GM23338 (cell line): ENCODE results near the gene PAF1. TPM values are rescaled to one million over a fixed set of nuclear protein-coding genes. Genes with fewer than 3 reads are reported as not detected.
A peak's percentile ranks its signal among the peaks of the same experiment; 100 is the strongest.

Experiments
- ATAC-seq: fragments of 200-7000 bp; cut with Tn5 transposase; 3 replicates; pipeline ENCODE4 v1.9.1; 2020
- DNase-seq: peaks from one replicate; pipeline ENCODE4 v3.0.0-alpha.2; 2015; ENCODE audit warnings: low spot score
- H2AFZ ChIP-seq: fragments of 200-600 bp; sonication (generic); 2 replicates; pipeline ENCODE4 v1.8.0; 2016; ENCODE audit warnings: antibody characterized with exemption, mild to moderate bottlenecking, moderate library complexity
- H3F3A ChIP-seq: fragments of 200-600 bp; sonication (generic); replicated peaks from 2 replicates; pipeline ENCODE4 v1.8.0; 2017; ENCODE audit warnings: antibody characterized with exemption, mixed run types, low read depth
- H3K27ac ChIP-seq: fragments of 200-600 bp; sonication (generic); 2 replicates; pipeline ENCODE4 v1.6.1; 2016; ENCODE audit warnings: low read depth
- H3K27me3 ChIP-seq: fragments of 200-600 bp; sonication (generic); 2 replicates; pipeline ENCODE4 v1.8.0; 2016; ENCODE audit warnings: mild to moderate bottlenecking, mixed run types, moderate library complexity; ENCODE audit not compliant: insufficient read depth
- H3K36me3 ChIP-seq: fragments of 200-600 bp; sonication (generic); 2 replicates; pipeline ENCODE4 v1.8.0; 2016; ENCODE audit warnings: mild to moderate bottlenecking; ENCODE audit not compliant: insufficient read depth
- H3K4me1 ChIP-seq: fragments of 200-600 bp; sonication (generic); 2 replicates; pipeline ENCODE4 v1.8.0; 2016; ENCODE audit warnings: mild to moderate bottlenecking, moderate library complexity; ENCODE audit not compliant: insufficient read depth
- H3K4me2 ChIP-seq: fragments of 200-600 bp; sonication (generic); 2 replicates; pipeline ENCODE4 v1.7.1; 2017; ENCODE audit warnings: mixed run types
- H3K4me3 ChIP-seq: fragments of 200-600 bp; sonication (generic); 2 replicates; pipeline ENCODE4 v1.6.1; 2016; ENCODE audit warnings: mixed run types
- H3K79me2 ChIP-seq: fragments of 200-600 bp; sonication (generic); replicated peaks from 2 replicates; pipeline ENCODE4 v1.8.0; 2017; ENCODE audit warnings: mild to moderate bottlenecking; ENCODE audit not compliant: insufficient read depth
- H3K9me2 ChIP-seq: fragments of 200-600 bp; sonication (generic); 2 replicates; pipeline ENCODE4 v1.8.0; 2017; ENCODE audit not compliant: insufficient read depth
- H4K20me1 ChIP-seq: fragments of 200-600 bp; sonication (generic); replicated peaks from 2 replicates; pipeline ENCODE4 v1.8.0; 2017; ENCODE audit warnings: mild to moderate bottlenecking; ENCODE audit not compliant: insufficient read depth
- H3K27ac Mint-ChIP-seq: 2 replicates; pipeline ENCODE4 v1.8.0; 2020; ENCODE audit warnings: inconsistent platforms, mild to moderate bottlenecking, moderate library complexity, mixed read lengths
- H3K27me3 Mint-ChIP-seq: 3 replicates; pipeline ENCODE4 v1.8.0; 2022; ENCODE audit warnings: low read depth, mild to moderate bottlenecking, moderate library complexity, mixed read lengths, inconsistent platforms; ENCODE audit not compliant: insufficient read depth, poor library complexity
- H3K36me3 Mint-ChIP-seq: 3 replicates; pipeline ENCODE4 v1.8.0; 2021; ENCODE audit warnings: low read depth, mild to moderate bottlenecking, inconsistent platforms, moderate library complexity, mixed read lengths
- H3K4me1 Mint-ChIP-seq: 3 replicates; pipeline ENCODE4 v1.8.0; 2020; ENCODE audit warnings: mild to moderate bottlenecking, inconsistent platforms, mixed read lengths
- H3K4me3 Mint-ChIP-seq: 3 replicates; pipeline ENCODE4 v1.8.0; 2021; ENCODE audit warnings: moderate library complexity, mild to moderate bottlenecking, inconsistent platforms, mixed read lengths
- H3K9me3 Mint-ChIP-seq: 3 replicates; pipeline ENCODE4 v1.8.0; 2020; ENCODE audit warnings: moderate library complexity, mild to moderate bottlenecking, inconsistent platforms, mixed read lengths
- CREB1 ChIP-seq: fragments of 250-450 bp; sonication (Bioruptor Pico); IDR thresholded peaks from 2 replicates; pipeline ENCODE4 v1.5.0; 2020; ENCODE audit warnings: low read depth, mild to moderate bottlenecking, moderate library complexity
- CTCF ChIP-seq, 2 experiments: fragments of 200-600 bp in 1 of 2; sonication (generic) in 1 of 2; conservative IDR thresholded peaks; 2 replicates each; pipeline versions ENCODE4 v1.5.1 to v1.6.1; 2016 to 2017; ENCODE audit warnings: antibody characterized with exemption in 2 of 2, low read depth in 2 of 2, mild to moderate bottlenecking in 2 of 2, moderate library complexity in 1 of 2
- EZH2 ChIP-seq: fragments of 200-600 bp; sonication (generic); IDR thresholded peaks from one replicate; pipeline ENCODE4 v1.8.0; 2017; ENCODE audit warnings: antibody characterized with exemption, mild to moderate bottlenecking, low read depth; ENCODE audit not compliant: unreplicated experiment
- EZH2phosphoT487 ChIP-seq: fragments of 200-600 bp; sonication (generic); IDR thresholded peaks from one replicate; pipeline ENCODE4 v1.8.1; 2018; ENCODE audit warnings: antibody characterized with exemption; ENCODE audit not compliant: unreplicated experiment
- JUNB ChIP-seq: IDR thresholded peaks from one replicate; pipeline ENCODE4 v1.6.1; 2016; ENCODE audit warnings: antibody characterized with exemption; ENCODE audit not compliant: unreplicated experiment
- NANOG ChIP-seq: IDR thresholded peaks from 2 replicates; pipeline ENCODE4 v1.6.1; 2016; ENCODE audit warnings: antibody characterized with exemption, borderline replicate concordance
- POLR2AphosphoS5 ChIP-seq: IDR thresholded peaks from 2 replicates; pipeline ENCODE4 v1.6.1; 2016; ENCODE audit warnings: antibody characterized with exemption, low read depth
- STAT1 ChIP-seq: IDR thresholded peaks from one replicate; pipeline ENCODE4 v1.6.1; 2016; ENCODE audit warnings: antibody characterized with exemption; ENCODE audit not compliant: unreplicated experiment
- ZNF114 ChIP-seq: fragments of 250-450 bp; sonication (Bioruptor Pico); IDR thresholded peaks from 2 replicates; pipeline ENCODE4 v1.5.0; 2020; ENCODE audit warnings: mild to moderate bottlenecking, moderate library complexity
- ZNF331 ChIP-seq: fragments of 250-450 bp; sonication (Bioruptor Pico); IDR thresholded peaks from 2 replicates; pipeline ENCODE4 v1.5.0; 2020; ENCODE audit warnings: low read depth, mild to moderate bottlenecking, moderate library complexity
- ZNF462 ChIP-seq: fragments of 250-450 bp; sonication (Bioruptor Pico); IDR thresholded peaks from 2 replicates; pipeline ENCODE4 v1.5.0; 2020; ENCODE audit warnings: mild to moderate bottlenecking, moderate library complexity
- polyA plus RNA-seq: library from polyadenylated mRNA; unstranded; fragments of >200 nt; fragmentation: Nextera tagmentation; extraction: Ambion mirVana; gene quantifications from 2 replicates; pipeline ENCODE4 v1.2.1, GENCODE V29; 2016
- total RNA-seq: library from RNA; depleted of rRNA; stranded (reverse); fragments of >200 nt; shearing (Covaris generic); gene quantifications from 2 replicates; pipeline ENCODE4 v1.2.3, GENCODE V29; 2014
- TF ChIP-seq, protein P1 (sequence below): IDR thresholded peaks from 2 replicates; pipeline ENCODE4 v1.6.1; 2016; ENCODE audit warnings: antibody characterized with exemption
- TF ChIP-seq, protein P2 (sequence below): IDR thresholded peaks from one replicate; pipeline ENCODE4 v1.6.1; 2018; ENCODE audit warnings: antibody characterized with exemption; ENCODE audit not compliant: unreplicated experiment

The PAF1 gene
- total and polyA plus RNA-seq, 2 experiments from 2014 or later: 22.1 to 47.3 TPM

DNA sequence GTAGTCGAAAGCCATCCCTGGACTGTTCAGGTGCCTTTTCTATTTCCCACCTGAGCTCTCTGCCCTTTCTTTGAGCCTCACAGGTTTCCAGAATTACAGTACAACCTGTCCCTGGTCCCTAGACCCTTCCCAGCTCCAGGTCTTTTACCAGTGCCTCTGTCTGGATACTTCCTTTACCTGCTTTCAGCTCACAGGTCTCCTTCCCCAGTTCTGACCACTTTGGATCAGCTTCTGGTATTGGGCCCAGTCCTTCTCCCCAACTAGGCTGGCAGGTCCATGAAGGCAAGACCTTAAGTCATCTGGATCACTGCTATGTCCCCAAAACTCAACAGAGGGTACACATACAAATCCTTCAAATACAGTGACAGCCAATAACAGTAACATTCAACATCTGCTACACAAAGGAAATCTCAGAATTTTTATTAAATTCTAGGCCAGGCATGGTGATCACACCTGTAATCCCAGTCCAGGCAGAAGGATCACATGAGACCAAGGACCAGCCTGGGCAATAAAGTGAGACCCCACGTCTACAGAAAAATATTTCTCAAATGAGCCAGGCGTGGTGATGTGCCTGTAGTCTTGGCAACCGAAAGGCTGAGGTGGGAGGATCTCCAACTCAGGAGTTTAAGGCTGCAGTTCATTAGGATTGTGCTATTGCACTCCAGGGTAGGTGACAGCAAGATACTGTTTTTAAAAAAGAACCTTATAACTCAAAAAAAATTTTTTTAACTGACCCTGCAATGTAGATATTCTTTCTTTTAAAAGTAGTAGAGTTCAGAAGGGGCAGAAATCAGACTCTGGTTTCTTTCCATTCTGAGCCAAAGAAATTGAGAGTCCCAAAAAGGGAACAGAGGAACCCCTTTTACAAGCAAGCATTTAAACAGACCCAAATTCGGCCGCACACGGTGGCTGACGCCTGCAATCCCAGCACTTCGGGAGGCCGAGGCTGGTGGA is 43.5 kb upstream of the PAF1 start:
- Mint-ChIP-seq H3K36me3 (peaks cover 56% of the 10 kb centered on the region), H3K9me3 (peaks cover 6% of the 10 kb centered on the region), H3K27me3 (peaks cover 51% of the 10 kb centered on the region), H3K4me1 (peaks cover 43% of the 10 kb centered on the region), H3K27ac (peak overlapping the region; percentile 99), H3K4me3 (peak overlapping the region; percentile 100)
- DNase-seq (no peak), ATAC-seq (no peak)
- TF ChIP-seq CREB1 (no peak), STAT1 (no peak), ZNF331 (CRISPR knock-in tag) (no peak), EZH2phosphoT487 (no peak), CTCF (conservative IDR thresholded peaks at IDR 0.05; ENCODE audit: low read depth in 2 of 2) (no peak), ZNF114 (no peak), NANOG (no peak), JUNB (no peak), EZH2 (no peak), POLR2AphosphoS5 (no peak; the same call in 1 of the 2 replicates), ZNF462 (CRISPR knock-in tag) (no peak)
- TF ChIP-seq, protein P1, sequence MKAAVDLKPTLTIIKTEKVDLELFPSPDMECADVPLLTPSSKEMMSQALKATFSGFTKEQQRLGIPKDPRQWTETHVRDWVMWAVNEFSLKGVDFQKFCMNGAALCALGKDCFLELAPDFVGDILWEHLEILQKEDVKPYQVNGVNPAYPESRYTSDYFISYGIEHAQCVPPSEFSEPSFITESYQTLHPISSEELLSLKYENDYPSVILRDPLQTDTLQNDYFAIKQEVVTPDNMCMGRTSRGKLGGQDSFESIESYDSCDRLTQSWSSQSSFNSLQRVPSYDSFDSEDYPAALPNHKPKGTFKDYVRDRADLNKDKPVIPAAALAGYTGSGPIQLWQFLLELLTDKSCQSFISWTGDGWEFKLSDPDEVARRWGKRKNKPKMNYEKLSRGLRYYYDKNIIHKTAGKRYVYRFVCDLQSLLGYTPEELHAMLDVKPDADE: no peak
- TF ChIP-seq, protein P2, sequence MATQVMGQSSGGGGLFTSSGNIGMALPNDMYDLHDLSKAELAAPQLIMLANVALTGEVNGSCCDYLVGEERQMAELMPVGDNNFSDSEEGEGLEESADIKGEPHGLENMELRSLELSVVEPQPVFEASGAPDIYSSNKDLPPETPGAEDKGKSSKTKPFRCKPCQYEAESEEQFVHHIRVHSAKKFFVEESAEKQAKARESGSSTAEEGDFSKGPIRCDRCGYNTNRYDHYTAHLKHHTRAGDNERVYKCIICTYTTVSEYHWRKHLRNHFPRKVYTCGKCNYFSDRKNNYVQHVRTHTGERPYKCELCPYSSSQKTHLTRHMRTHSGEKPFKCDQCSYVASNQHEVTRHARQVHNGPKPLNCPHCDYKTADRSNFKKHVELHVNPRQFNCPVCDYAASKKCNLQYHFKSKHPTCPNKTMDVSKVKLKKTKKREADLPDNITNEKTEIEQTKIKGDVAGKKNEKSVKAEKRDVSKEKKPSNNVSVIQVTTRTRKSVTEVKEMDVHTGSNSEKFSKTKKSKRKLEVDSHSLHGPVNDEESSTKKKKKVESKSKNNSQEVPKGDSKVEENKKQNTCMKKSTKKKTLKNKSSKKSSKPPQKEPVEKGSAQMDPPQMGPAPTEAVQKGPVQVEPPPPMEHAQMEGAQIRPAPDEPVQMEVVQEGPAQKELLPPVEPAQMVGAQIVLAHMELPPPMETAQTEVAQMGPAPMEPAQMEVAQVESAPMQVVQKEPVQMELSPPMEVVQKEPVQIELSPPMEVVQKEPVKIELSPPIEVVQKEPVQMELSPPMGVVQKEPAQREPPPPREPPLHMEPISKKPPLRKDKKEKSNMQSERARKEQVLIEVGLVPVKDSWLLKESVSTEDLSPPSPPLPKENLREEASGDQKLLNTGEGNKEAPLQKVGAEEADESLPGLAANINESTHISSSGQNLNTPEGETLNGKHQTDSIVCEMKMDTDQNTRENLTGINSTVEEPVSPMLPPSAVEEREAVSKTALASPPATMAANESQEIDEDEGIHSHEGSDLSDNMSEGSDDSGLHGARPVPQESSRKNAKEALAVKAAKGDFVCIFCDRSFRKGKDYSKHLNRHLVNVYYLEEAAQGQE: no peak
- H4K20me1 ChIP-seq: peaks cover 23% of the 10 kb centered on the region
- H3K27me3 ChIP-seq: no peaks in the 10 kb centered on the region
- H3K27ac ChIP-seq: peak overlapping the region; percentile 100
- H3K36me3 ChIP-seq: peaks cover 34% of the 10 kb centered on the region
- no peak overlapping the region for H2AFZ ChIP-seq
- peaks cover 27% of the 10 kb centered on the region for H3K79me2 ChIP-seq
- peak overlapping the region; percentile 100 for H3K4me2 ChIP-seq
- H3K4me1 ChIP-seq: peaks cover 25% of the 10 kb centered on the region
- peak overlapping the region; percentile 100 for H3K4me3 ChIP-seq
- no peaks in the 10 kb centered on the region for H3K9me2 ChIP-seq
- H3F3A ChIP-seq: peaks cover 49% of the 10 kb centered on the region
